Measurements from ENCODE around the gene TSPOAP1. TPM values are rescaled to one million over a fixed set of nuclear protein-coding genes. Genes with fewer than 3 reads are reported as not detected.

Gene TSPOAP1
- total RNA-seq, 3 donors from 2014 or later: 5.3 to 27.7 (median 8.3) TPM

GRCh38 chr17:58294034-58294433 lies 34.6 kb downstream of the TSPOAP1 start:
- Histone ChIP-seq H3K4me1 (ENCODE audit: low read depth) (no peaks in the 10 kb centered on the region), H3K36me3 (ENCODE audit: low read depth) (no peaks in the 10 kb centered on the region), H3K4me3 (no peak overlapping the region), H3K9me3 (no peaks in the 10 kb centered on the region)
- DNase-seq (no peak), ATAC-seq (no peak)
- intact Hi-C loops (cut with DNase I, micrococcal nuclease): no loop called here
- no peak for TF ChIP-seq CTCF (IDR thresholded peaks at IDR 0.05)

- intact Hi-C loops (cut with DNase I, micrococcal nuclease): no loop called here
- no peaks in the 10 kb centered on the region for H3K36me3 ChIP-seq (ENCODE audit: low read depth)
- DNase-seq (no peak), ATAC-seq (no peak)
- no peak overlapping the region for H3K4me3 ChIP-seq
- no peaks in the 10 kb centered on the region for H3K4me1 ChIP-seq (ENCODE audit: low read depth)
- no peak for TF ChIP-seq CTCF (IDR thresholded peaks at IDR 0.05)
- H3K9me3 ChIP-seq: no peaks in the 10 kb centered on the region
Observed at GRCh38 chr17:58291246-58291645, 37.3 kb downstream of the TSPOAP1 start.

GRCh38 chr17:58289869-58290268 lies 38.7 kb downstream of the TSPOAP1 start:
- intact Hi-C loops (cut with DNase I, micrococcal nuclease): no loop called here
- Histone ChIP-seq H3K9me3 (no peaks in the 10 kb centered on the region), H3K36me3 (ENCODE audit: low read depth) (no peaks in the 10 kb centered on the region), H3K4me3 (no peak overlapping the region), H3K4me1 (ENCODE audit: low read depth) (no peaks in the 10 kb centered on the region)
- ATAC-seq: no peak
- no peak for TF ChIP-seq CTCF (IDR thresholded peaks at IDR 0.05)
- no peak for DNase-seq

GRCh38 chr17:58285422-58285810 lies 43.2 kb downstream of the TSPOAP1 start:
- ATAC-seq: no peak
- no peaks in the 10 kb centered on the region for H3K36me3 ChIP-seq (ENCODE audit: low read depth)
- TF ChIP-seq CTCF (IDR thresholded peaks at IDR 0.05): no peak
- no peaks in the 10 kb centered on the region for H3K4me1 ChIP-seq (ENCODE audit: low read depth)
- intact Hi-C loops (cut with DNase I, micrococcal nuclease): no loop called here
- no peak for DNase-seq
- no peak overlapping the region for H3K4me3 ChIP-seq
- H3K9me3 ChIP-seq: no peaks in the 10 kb centered on the region

- ATAC-seq: no peak
- no peak for TF ChIP-seq CTCF (IDR thresholded peaks at IDR 0.05)
- no peak overlapping the region for H3K4me3 ChIP-seq
- intact Hi-C loops (cut with DNase I, micrococcal nuclease): no loop called here
- H3K36me3 ChIP-seq (ENCODE audit: low read depth): no peaks in the 10 kb centered on the region
- no peak for DNase-seq
- no peaks in the 10 kb centered on the region for H3K4me1 ChIP-seq (ENCODE audit: low read depth)
- H3K9me3 ChIP-seq: no peaks in the 10 kb centered on the region
Observed at GRCh38 chr17:58284613-58285421, 43.8 kb downstream of the TSPOAP1 start.

All from mucosa of descending colon (tissue), 3 donors.